ENCODE measurements around the gene MAGI2. TPM values are rescaled to one million over a fixed set of nuclear protein-coding genes. Genes with fewer than 3 reads are reported as not detected.

Gene MAGI2
- total and polyA plus RNA-seq, 8 donors: 6.1 to 9.2 (median 7.1) TPM

GRCh38 chr7:78161781-78162180 lies 1291.7 kb downstream of the MAGI2 start:
- Histone ChIP-seq H3K27me3 (no peaks in the 10 kb centered on the region), H3K36me3 (no peaks in the 10 kb centered on the region), H3K27ac (no peak overlapping the region), H3K9me3 (no peaks in the 10 kb centered on the region), H3K4me3 (no peak overlapping the region), H3K4me1 (no peaks in the 10 kb centered on the region)
- ATAC-seq (no peak), DNase-seq (no peak)
- no peak for TF ChIP-seq CTCF (IDR thresholded peaks at IDR 0.05)
- intact Hi-C loops (cut with DNase I): no loop called here

GRCh38 chr7:78159545-78159944 lies 1293.9 kb downstream of the MAGI2 start:
- no peaks in the 10 kb centered on the region for H3K27me3 ChIP-seq
- DNase-seq (no peak), ATAC-seq (no peak)
- no peak overlapping the region for H3K4me3 ChIP-seq
- H3K9me3 ChIP-seq: no peaks in the 10 kb centered on the region
- TF ChIP-seq CTCF (IDR thresholded peaks at IDR 0.05): no peak
- no peaks in the 10 kb centered on the region for H3K4me1 ChIP-seq
- no peaks in the 10 kb centered on the region for H3K36me3 ChIP-seq
- no peak overlapping the region for H3K27ac ChIP-seq
- intact Hi-C loops (cut with DNase I): no loop called here

- H3K27ac ChIP-seq: no peak overlapping the region
- H3K27me3 ChIP-seq: no peaks in the 10 kb centered on the region
- TF ChIP-seq CTCF (IDR thresholded peaks at IDR 0.05): no peak
- H3K4me3 ChIP-seq: no peak overlapping the region
- no peaks in the 10 kb centered on the region for H3K9me3 ChIP-seq
- intact Hi-C loops (cut with DNase I): no loop called here
- H3K4me1 ChIP-seq: no peaks in the 10 kb centered on the region
- DNase-seq: no peak
- H3K36me3 ChIP-seq: no peaks in the 10 kb centered on the region
- ATAC-seq: no peak
Measured at GRCh38 chr7:78153285-78153684, 1300.2 kb downstream of the MAGI2 start.

- Histone ChIP-seq H3K4me3 (no peak overlapping the region), H3K4me1 (no peaks in the 10 kb centered on the region), H3K27ac (no peak overlapping the region), H3K36me3 (no peaks in the 10 kb centered on the region), H3K9me3 (no peaks in the 10 kb centered on the region), H3K27me3 (no peaks in the 10 kb centered on the region)
- DNase-seq (no peak), ATAC-seq (peak; percentile 64)
- intact Hi-C loops (cut with DNase I): no loop called here
- TF ChIP-seq CTCF (IDR thresholded peaks at IDR 0.05): no peak
Measured at GRCh38 chr7:78151229-78151628, 1302.2 kb downstream of the MAGI2 start.

GRCh38 chr7:78149787-78150186 lies 1303.7 kb downstream of the MAGI2 start:
- DNase-seq (no peak), ATAC-seq (no peak)
- H3K9me3 ChIP-seq: no peaks in the 10 kb centered on the region
- no peak for TF ChIP-seq CTCF (IDR thresholded peaks at IDR 0.05)
- no peaks in the 10 kb centered on the region for H3K27me3 ChIP-seq
- intact Hi-C loops (cut with DNase I): no loop called here
- H3K4me3 ChIP-seq: no peak overlapping the region
- no peaks in the 10 kb centered on the region for H3K36me3 ChIP-seq
- H3K4me1 ChIP-seq: no peaks in the 10 kb centered on the region
- H3K27ac ChIP-seq: no peak overlapping the region

Data from left lung (tissue), 10 donors.